Body of pancreas (tissue), 4 donors: ENCODE results near the gene TMEM131L. TPM values are rescaled to one million over a fixed set of nuclear protein-coding genes. Genes with fewer than 3 reads are reported as not detected.

Experiments used
- ATAC-seq: fragments of 150-250 bp; one replicate; pipeline ENCODE4 v1.9.1; 2016
- DNase-seq, 4 donors: peaks; one replicate each; pipeline ENCODE4 v3.0.0-alpha.2; 2019
- H3K27ac ChIP-seq, 4 donors: fragments of 200-600 bp; sonication (generic); 1 replicate in 3 of 4; 2 replicates in 1 of 4; pipeline versions ENCODE4 v1.5.1 to v1.6.1; 2016 to 2019; ENCODE audit warnings: mild to moderate bottlenecking in 1 of 4, mixed read lengths in 1 of 4, moderate library complexity in 1 of 4
- H3K27me3 ChIP-seq, 2 donors: fragments of 200-600 bp; sonication (generic); one replicate each; pipeline ENCODE4 v1.6.0; 2016; ENCODE audit warnings: mild to moderate bottlenecking in 1 of 2
- H3K36me3 ChIP-seq, 2 donors: fragments of 200-600 bp; sonication (generic); replicated peaks in 1 of 2; 2 replicates each; pipeline ENCODE4 v1.5.1; 2016; ENCODE audit warnings: low read depth in 2 of 2; ENCODE audit not compliant: insufficient read depth in 1 of 2
- H3K4me1 ChIP-seq: fragments of 200-600 bp; sonication (generic); one replicate; pipeline ENCODE4 v1.6.0; 2016
- H3K4me3 ChIP-seq, 2 donors: fragments of 200-600 bp; sonication (generic); 1 replicate in 1 of 2; 2 replicates in 1 of 2; pipeline ENCODE4 v1.5.1; 2016 to 2019
- H3K9me3 ChIP-seq, 3 donors: fragments of 200-600 bp; sonication (generic); 1 replicate in 2 of 3; 2 replicates in 1 of 3; pipeline ENCODE4 v1.5.1; 2016
- CTCF ChIP-seq, 7 experiments: fragments of 450-650 bp in 4 of 7; fragments of 200-600 bp in 3 of 7; sonication (generic) in 3 of 7; IDR thresholded peaks; one replicate each; pipeline ENCODE4 v1.5.1; 2016 to 2019; ENCODE audit warnings: antibody characterized with exemption in 7 of 7
- POLR2A ChIP-seq, 3 donors: fragments of 450-650 bp; IDR thresholded peaks; one replicate each; pipeline ENCODE4 v1.6.1; 2016; ENCODE audit warnings: antibody characterized with exemption in 3 of 3, mild to moderate bottlenecking in 2 of 3
- WGBS, 2 donors: methylation state at CpG; one replicate each; pipeline ENCODE4 v1.1.5; 2017; 5-methylcytosine and 5-hydroxymethylcytosine counted together
- intact Hi-C: fragments of 100-400 bp; cut with DNase I; formaldehyde crosslinking; loops from one replicate; pipeline ENCODE4 v1.15.1; 2023
- total RNA-seq, 2 donors: library from RNA; depleted of rRNA; stranded (reverse); fragments of >200 nt; gene quantifications; one replicate each; pipeline ENCODE4 v1.1.0, GENCODE V29; 2016

Gene TMEM131L
- total RNA-seq, 2 donors from 2014 or later, result 47.1 to 63.6 TPM

- no peak for ATAC-seq
- no peak for DNase-seq
- 66 to 68% methylated on average over 6 of the region's 6 CpGs for WGBS, 2 donors
- TF ChIP-seq POLR2A (IDR thresholded peaks at IDR 0.05) (no peak), CTCF (IDR thresholded peaks at IDR 0.05) (no peak)
- intact Hi-C loops, result no loop called here
- no peaks in the 10 kb centered on the region for H3K27me3 ChIP-seq
- peak overlapping the region; percentile 46 to 86 (median 77) for H3K27ac ChIP-seq
- no peaks in the 10 kb centered on the region for H3K9me3 ChIP-seq
- peaks cover 87% of the 10 kb centered on the region for H3K4me1 ChIP-seq
- no peak overlapping the region for H3K4me3 ChIP-seq
- H3K36me3 ChIP-seq, result no peaks in the 10 kb centered on the region
Measured at GRCh38 chr4:153528705-153529485, 62.7 kb downstream of the TMEM131L start.

- no peaks in the 10 kb centered on the region for H3K9me3 ChIP-seq
- intact Hi-C loops, result no loop called here
- 27 to 41% methylated on average over 3 of the region's 3 CpGs for WGBS, 2 donors
- ATAC-seq (peak; percentile 94), DNase-seq (peak in 1 of 4 donors; percentile 48)
- TF ChIP-seq POLR2A (IDR thresholded peaks at IDR 0.05), result no peak
- TF ChIP-seq CTCF (IDR thresholded peaks at IDR 0.05), result no peak
- H3K36me3 ChIP-seq, result no peaks in the 10 kb centered on the region
- H3K27me3 ChIP-seq, result no peaks in the 10 kb centered on the region
- no peak overlapping the region for H3K4me3 ChIP-seq
- peak overlapping the region; percentile 46 to 86 (median 77) for H3K27ac ChIP-seq
- peaks cover 87% of the 10 kb centered on the region for H3K4me1 ChIP-seq
Measured at GRCh38 chr4:153529646-153530045, 63.5 kb downstream of the TMEM131L start.

- ATAC-seq, result peak; percentile 45
Measured at GRCh38 chr4:153530284-153530999, 64.3 kb downstream of the TMEM131L start.

GRCh38 chr4:153531000-153531358 is 64.8 kb downstream of the TMEM131L start:
- TF ChIP-seq POLR2A (IDR thresholded peaks at IDR 0.05), result no peak
- TF ChIP-seq CTCF (IDR thresholded peaks at IDR 0.05), result peak in 4 of 7 experiments; percentile 18 to 27 (median 23)
- H3K4me1 ChIP-seq, result peaks cover 89% of the 10 kb centered on the region
- H3K27me3 ChIP-seq, result no peaks in the 10 kb centered on the region
- H3K9me3 ChIP-seq, result no peaks in the 10 kb centered on the region
- no peaks in the 10 kb centered on the region for H3K36me3 ChIP-seq
- 73 to 91% methylated on average over 1 of the region's 1 CpG for WGBS, 2 donors
- ATAC-seq, result no peak
- peak overlapping the region; percentile 73 to 86 (median 80) for H3K27ac ChIP-seq
- no peak for DNase-seq
- intact Hi-C loops, result no loop called here
- no peak overlapping the region for H3K4me3 ChIP-seq

More at GRCh38 chr4:153530284-153530999, 64.3 kb downstream of the TMEM131L start:
- intact Hi-C loops, result no loop called here
- H3K9me3 ChIP-seq, result no peaks in the 10 kb centered on the region
- no peak overlapping the region for H3K4me3 ChIP-seq
- H3K4me1 ChIP-seq, result peaks cover 88% of the 10 kb centered on the region
- TF ChIP-seq CTCF (IDR thresholded peaks at IDR 0.05), result no peak
- no peak for TF ChIP-seq POLR2A (IDR thresholded peaks at IDR 0.05)
- no peaks in the 10 kb centered on the region for H3K27me3 ChIP-seq
- H3K36me3 ChIP-seq, result no peaks in the 10 kb centered on the region
- no peak for DNase-seq
- H3K27ac ChIP-seq, result peak overlapping the region; percentile 73 to 86 (median 80)
- WGBS, 2 donors, result 46 to 49% methylated on average over 8 of the region's 8 CpGs
